ENCODE data around the gene PRPSAP1.
A peak's percentile ranks its signal among the peaks of the same experiment; 100 is the strongest.

Gene PRPSAP1, protein sequence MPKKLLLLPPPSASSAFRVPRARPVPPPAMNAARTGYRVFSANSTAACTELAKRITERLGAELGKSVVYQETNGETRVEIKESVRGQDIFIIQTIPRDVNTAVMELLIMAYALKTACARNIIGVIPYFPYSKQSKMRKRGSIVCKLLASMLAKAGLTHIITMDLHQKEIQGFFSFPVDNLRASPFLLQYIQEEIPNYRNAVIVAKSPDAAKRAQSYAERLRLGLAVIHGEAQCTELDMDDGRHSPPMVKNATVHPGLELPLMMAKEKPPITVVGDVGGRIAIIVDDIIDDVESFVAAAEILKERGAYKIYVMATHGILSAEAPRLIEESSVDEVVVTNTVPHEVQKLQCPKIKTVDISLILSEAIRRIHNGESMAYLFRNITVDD

DNA sequence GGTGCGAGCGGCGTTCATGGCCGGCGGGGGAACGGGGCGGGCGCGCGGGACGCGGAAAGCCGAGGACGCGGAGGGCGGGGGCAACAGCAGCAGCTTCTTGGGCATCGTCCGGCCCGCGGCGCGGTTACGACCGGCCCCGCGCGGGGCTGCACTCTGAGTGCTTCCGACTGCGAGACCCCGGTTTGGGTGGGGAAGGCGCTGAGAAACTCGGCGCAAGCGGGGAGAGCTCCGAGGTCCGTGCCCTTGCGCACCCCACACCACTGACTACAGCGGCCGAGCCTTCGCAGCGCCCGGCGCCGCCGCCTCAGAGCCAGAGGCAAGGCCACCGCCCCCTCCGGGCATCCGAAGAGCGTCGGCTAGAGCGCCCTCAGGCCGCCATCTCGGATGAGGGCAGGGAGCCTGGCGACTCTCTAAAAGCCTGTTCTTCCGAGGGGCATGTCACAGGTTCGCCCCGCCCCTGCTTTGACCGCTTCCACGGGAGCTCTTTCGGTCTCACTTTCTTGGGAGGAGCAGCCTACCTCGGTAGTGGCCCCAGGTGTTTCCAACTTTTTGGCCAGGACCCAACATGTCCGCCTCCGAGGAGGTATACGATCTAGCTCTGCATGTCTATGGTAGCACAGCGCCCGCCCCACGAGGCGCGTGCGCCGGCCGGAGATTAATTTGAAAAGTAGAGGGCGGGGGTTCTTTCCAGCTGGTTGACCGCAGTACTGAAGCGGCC, at the start of gene PRPSAP1:
Gene PRPSAP1, minus strand, starts transcription at position 318 of the 718 bp plus-strand sequence. Its CDS starts 213 bp downstream, at position 105.
- DNase-seq, result peak; percentile 82

DNA sequence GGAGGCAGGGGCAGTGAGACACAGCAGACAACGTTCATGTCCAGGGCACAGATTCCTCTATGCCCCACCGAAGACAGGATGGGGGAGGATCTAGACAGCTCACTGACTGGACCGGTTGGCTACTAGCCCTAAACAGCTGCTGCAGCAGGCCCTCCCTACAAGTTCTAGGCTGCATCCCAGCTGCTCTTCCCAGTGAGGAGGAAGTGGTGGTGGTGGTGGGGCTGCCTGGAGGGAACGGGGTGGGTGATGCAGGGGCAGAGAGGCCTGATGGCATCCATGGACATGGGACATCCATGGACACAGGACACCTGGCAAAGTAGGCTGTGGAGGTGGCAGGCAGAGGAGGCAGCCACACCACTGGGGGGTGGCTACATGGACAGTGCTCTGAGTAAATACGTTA, 49.0 kb upstream of the PRPSAP1 start:
- no peak for DNase-seq

DNA sequence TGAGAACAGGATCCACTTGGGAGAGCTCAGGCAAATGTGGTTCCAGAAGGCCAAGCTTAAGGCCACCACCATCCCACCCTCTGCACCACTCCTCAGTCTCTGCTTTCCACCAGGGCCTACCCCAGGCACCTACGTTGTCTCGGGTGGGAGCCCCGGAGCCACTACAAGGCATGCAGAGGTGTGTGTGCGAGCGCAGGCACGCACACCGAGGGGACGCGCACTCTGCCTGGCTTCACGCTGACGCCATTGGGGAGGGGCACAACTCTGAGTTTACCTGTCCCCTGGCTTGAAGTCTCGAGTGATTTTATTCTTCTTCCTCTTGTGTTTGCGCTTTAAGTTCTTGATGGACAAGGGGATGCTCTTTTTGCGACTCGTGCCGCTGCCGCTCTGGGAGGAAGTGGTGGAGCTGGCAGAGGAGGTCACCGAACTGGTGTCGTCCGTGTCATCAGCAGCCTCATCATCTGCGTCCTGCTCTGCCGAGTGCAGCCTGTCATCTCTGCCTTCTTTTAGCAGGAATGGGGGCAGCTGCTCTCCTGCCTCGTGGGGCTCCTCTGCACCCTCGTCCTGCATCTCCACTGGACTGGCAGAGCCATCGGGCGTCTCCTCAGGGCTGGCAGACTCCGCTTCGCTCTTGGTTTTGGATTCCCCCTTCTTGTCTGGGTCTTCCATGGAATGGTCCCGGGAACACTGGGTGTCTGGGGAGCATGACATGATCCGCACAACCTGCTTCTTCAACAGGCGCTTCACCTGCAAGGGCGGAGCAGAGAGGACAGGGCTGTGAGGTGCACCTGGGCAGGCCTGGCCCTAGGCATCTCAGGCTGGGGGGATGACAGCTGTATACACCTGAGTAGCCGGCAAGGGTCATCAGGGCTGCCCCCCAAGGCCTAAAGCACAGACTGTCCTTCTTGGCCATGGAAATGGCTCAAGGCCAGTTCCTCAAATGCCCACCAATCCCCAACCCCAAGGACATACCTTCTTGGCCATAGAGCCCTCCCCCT, 45.8 kb upstream of the PRPSAP1 start:
- DNase-seq, result no peak

DNA sequence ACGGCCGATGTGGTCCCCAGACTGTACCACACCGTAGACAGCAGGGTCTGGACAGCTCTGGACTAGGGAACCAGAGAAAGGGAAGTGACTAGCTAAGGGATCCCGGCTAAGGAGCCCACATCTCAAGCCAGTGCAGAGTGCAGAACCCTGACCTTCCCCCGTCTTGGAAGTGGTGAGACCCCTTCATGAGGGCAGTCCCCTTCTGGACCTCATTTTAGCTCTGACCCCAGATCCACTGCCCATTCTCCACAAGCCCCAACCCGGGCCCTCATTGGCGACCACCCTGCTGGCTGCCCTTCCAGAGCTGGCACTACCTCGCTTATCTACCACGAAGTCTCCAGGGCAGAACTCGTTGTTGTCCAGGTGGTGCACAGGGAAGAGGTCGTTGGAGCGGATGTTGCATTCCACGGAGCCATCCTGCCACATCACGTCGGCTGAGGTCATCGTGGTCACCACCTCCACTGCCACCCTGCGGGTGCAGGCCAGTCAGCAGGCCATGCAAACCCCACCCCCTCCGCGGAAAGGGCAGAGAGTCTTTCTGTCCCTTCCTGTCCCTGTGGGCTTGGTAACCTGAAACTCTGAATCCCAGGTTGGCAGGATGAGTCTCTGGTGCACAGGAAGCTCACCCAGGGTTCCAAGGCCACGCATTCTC, 44.9 kb upstream of the PRPSAP1 start:
- DNase-seq, result no peak

DNA sequence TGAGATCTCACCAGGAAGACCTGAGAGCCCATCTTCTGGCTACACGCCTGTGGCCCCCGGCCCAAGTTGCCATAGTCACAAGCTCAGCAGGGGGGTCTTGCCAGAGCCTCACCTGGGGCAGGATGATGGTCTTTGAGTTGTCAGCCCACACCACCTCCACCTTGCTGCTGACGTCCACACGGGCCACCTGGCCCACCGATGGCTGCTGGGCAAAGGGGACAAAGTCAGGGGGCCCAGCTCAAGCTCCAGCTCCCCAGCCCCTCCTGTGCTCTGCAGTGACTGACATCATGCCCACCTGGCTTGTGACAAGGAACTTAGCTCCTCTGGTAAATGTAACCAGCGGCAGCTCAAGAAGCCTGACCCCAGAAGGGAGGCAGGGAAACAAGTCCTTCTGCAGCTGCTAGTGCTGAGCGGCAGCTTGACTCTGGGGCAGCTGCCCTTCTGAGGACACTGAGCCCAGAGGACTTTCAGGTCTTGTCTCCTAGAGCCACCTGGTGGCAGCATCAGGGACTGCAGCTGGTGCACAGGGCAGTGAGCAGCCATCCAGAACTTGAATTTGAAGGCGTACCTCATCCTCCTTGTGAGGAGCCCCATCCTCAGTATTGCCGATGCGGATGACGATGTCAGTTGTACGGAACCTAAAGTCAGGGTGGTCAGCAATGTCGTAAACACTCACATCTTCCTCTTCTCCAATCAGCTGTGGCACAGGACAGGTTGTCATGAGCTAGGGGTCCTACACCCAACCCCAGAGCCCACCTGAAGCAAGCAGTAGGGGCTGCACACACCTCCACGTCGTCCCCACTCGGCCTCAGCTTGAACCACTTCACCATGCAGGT, 44.2 kb upstream of the PRPSAP1 start:
- DNase-seq, result peak; percentile 12

DNA sequence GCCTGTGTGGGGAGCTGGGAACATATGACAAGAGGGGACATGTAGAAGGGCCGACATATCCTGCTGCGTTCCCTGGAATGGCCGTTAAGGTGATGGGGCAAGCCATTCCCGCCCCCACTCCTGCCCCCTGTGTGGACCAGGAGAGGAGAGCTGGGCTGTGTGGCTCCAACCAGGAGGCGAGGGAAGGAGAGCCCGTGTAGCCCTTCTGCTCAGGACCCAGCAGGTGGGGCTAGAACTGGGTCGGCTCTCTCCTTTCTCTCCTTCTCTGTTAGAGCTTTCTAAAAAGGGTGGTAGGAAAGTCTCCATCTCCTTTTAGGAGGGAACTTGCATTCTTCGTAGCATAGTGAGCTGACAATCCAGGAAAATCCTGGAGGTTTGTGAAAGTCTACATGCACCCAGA, 43.5 kb upstream of the PRPSAP1 start:
- no peak for DNase-seq

DNA sequence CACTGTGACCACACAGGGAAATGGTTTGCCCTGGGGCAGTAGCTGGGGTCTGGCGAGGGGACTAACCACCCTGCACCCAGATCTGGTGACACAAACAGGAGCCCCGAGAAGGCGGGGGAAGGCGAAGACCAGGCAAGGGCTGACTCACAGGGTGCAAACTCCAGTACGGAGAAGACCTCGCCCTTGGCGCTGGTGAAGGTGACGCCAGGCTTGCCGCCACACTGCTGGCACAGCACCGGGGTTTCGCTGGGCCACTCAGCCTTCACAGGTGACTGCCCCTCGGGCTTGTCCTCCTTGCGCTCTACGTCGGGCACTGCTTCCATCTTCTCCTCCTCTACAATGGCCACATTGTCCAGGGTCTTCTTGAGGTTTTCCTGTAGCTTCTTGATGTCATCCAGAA, 42.3 kb upstream of the PRPSAP1 start:
- no peak for DNase-seq

DNA sequence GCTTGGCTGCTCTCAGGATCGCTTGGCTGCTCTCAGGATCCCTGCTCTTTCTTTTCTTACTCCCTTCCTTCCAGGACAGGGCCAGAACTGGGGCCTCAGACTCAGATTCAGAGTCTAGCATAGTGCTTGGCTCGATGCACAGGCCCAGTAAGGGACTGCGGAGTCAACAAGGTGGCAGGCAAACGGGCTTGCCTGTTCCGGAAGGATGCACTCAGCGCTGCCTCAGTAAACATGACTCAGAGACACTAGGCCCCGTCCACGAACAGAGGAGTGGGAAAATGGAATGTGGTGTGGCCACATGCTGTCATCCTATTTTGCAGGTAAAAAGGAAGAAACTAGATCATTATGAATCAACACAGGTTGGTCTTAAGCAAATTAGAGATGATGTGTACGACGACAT, 40.5 kb upstream of the PRPSAP1 start:
- no peak for DNase-seq

DNA sequence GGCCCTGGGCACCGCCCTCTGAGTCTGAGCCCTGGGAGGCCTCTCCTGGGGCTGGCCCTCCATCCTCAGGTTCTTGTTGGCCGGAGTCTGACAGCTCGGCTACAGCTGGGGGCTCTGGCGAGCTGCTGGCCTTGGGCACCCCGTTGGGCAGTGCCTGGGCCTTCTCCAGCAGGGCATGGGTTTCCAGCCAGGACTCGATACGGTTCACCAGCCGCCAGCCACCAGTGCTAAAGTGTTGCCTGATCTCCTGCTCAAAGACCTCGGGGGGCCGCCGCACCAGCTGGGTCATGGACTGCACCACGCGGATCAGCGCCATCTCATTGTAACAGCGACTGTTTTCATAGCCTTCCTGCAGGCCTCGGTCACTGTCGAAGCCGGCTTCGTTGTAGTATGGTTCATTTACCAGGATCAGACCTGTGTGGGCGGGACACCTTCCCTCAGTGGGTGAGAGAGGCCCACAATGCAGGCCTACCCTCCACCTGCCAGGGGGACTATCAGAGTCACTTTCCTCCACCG, 37.5 kb upstream of the PRPSAP1 start:
- no peak for DNase-seq

DNA sequence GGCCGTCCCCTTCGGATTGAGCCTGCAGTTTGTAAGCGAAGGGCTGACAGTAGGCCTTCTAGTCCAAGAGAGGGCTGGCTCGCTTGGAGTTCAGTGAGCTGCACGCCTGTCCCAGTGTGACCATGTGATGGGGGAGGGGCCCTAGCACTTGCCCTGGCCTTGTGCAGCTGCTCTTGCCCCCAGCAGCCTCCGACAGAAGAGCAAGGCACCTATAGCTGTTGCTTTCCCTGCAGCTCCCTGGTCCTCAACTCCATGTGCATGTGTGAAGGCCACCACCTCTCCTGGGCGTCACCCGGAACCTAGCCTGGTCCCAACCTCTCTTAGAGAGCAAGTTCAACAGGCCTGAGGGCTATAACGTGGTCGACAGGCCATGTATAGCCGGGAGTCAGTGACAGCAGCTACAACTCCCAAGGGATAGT, 36.3 kb upstream of the PRPSAP1 start:
- DNase-seq, result no peak

DNA sequence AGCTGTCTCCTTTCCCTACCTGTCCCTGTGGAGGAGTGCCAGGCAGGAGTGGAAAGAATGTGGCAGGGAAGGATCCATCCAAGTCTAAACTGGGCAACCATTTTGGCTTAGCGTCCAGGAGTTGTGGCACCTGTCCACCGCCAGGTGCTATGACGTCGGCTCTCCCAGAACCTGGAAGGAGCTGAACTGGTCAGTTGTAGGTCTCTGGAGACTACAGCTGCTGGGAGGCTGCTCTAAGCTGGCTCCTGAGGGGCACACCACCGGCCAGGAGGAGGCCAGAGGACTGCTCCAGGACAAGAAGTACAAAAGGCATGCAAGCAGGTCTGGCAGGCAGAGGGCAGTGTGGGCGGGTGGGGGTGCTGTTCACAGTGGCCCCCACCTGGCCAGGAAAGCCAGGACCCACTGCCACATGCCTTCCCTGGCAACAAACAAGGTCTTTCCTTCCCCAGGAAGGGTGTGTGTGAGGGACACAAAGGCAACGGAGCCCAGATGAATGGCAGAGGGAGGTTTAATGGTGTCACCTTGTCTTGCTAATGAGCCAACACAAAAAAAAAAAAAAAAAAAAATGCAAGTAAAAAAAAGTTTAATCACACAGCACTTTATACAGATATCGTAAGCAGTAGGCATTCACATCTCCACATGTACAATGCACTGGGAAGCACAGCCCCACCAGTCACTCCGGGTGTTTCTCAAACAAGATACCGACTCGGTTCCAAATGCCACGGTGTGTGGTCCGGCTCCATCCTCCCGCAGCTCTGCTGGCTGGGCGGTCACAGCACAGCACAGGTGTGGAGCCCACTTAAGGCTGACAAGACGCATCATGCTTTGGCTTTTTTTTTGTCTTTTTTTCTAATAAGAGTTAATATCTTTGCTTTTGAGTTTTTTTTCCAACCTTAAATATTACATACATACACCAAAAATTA, 35.5 kb upstream of the PRPSAP1 start:
- DNase-seq, result no peak

DNA sequence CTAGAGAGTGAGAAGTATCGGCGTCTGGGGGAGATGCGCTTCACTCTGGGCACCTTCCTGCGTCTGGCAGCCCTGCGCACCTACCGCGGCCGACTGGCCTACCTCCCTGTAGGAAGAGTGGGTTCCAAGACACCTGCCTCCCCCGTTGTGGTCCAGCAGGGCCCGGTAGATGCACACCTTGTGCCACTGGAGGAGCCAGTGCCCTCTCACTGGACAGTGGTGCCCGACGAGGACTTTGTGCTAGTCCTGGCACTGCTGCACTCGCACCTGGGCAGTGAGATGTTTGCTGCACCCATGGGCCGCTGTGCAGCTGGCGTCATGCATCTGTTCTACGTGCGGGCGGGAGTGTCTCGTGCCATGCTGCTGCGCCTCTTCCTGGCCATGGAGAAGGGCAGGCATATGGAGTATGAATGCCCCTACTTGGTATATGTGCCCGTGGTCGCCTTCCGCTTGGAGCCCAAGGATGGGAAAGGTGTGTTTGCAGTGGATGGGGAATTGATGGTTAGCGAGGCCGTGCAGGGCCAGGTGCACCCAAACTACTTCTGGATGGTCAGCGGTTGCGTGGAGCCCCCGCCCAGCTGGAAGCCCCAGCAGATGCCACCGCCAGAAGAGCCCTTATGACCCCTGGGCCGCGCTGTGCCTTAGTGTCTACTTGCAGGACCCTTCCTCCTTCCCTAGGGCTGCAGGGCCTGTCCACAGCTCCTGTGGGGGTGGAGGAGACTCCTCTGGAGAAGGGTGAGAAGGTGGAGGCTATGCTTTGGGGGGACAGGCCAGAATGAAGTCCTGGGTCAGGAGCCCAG, 33.5 kb upstream of the PRPSAP1 start:
- DNase-seq, result no peak

DNA sequence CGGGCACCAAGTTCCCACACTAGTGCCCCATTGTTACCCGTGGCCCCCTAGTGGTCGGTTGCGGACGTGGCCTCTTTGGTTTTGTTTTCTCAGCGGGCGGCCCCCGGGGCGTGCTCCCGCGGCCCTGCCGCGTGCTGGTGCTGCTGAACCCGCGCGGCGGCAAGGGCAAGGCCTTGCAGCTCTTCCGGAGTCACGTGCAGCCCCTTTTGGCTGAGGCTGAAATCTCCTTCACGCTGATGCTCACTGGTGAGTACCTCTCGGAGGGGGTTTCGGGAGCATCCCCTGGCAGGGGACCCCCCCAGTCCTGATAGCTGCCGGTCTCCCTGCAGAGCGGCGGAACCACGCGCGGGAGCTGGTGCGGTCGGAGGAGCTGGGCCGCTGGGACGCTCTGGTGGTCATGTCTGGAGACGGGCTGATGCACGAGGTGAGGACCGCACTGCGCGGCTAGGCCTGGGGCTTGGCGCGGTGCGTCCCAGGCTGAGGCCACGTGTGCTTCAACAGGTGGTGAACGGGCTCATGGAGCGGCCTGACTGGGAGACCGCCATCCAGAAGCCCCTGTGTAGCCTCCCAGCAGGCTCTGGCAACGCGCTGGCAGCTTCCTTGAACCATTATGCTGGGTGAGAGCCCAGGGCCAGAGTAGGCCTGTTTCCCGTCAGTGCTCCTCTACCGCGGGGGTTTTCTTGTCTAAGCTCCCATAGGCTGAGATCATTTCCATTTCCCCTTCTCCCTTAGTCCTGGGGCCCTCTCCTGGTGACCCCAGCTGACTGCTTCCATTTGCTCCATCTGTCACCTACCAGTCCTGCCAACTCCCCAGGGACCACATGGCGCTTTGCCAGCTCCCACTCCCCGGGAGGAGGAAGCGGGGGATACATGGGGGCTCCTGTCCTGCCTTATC, 32.4 kb upstream of the PRPSAP1 start:
- DNase-seq, result peak; percentile 53

DNA sequence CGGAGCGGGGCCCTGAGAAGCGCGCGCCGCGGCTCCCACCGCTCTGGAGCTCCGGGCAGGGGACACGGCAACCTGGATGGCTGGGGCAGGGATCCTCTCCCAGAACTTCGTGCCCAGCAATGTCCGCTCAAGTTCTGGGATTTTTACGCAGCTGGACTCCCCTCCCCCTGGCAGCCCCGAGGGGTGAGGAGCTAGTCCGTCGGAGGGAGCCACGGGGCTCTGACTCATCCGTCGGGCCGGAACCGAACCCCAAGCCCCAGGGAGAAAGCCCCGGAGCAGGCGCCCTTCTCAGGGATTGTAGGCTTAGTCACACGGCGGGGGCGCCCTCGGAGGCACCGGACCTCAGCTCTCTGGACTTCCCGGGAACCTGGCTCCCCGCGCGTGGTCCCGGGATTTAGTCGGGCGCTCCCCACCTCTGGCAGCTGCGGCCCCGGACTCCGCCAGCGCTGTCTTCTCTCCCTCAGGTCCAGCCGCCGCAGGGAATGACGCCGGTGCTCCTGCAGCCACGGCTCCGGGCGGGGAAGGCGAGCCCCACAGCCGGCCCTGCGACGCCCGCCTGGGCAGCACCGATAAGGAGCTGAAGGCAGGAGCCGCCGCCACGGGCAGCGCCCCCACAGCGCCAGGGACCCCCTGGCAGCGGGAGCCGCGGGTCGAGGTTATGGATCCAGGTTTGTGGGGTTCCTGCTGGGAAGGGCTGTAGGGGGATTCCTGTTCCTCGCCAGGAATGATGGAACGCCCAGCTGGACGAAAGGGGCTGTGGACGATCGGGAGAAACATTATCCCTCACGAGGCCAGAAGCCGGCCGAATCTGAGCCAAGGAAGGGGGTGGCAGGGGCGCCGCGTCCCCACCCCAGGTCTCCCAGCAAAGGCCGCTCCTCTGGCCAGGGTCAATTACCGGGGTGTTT, 31.5 kb upstream of the PRPSAP1 start:
- peak; percentile 15 for DNase-seq

DNA sequence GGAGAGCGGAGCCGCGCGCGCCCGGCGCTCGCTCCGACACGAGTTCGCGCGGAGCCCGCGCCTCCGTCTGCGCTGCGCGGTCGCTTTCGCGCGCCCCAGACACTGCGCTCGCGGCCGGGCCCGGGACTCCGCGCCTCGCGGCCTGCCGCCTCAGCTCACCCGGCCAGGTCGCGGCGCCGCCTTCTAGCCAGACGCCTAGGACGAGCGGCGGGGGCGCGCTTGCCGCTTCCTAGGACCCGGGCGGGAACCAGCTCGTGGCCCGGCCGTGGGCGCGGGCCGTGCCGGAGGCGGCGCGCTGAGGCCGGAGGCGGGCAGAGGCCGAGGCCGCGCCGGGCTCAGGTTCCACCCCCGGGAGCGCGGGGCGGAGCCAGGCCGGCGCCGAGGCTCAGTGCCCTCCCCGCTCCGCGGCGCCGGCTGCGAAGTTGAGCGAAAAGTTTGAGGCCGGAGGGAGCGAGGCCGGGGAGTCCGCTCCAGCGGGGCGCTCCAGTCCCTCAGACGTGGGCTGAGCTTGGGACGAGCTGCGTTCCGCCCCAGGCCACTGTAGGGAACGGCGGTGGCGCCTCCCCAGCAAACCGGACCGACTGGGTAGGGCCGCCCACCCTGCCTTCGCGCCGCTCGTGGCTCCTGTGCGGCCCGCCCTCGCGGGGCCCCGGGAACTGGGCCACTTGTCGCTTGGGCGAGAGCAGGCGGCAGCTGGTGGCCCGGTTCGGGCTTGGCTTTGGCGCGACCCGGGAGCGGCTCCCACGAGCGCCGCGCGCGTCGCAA, 30.7 kb upstream of the PRPSAP1 start, which contains the start of gene SPHK1:
Gene SPHK1, plus strand, starts transcription at position 388 of the 765 bp plus-strand sequence. CDS start 1,036 bp downstream, outside the sequence.
- peak; percentile 58 for DNase-seq
